ENCODE results near the gene GOLGA8B.
"Not testable (repeated sequence)": the region's sequence is repeated elsewhere in the genome, so short reads cannot be mapped to it uniquely, and the experiment has no call there.

The GOLGA8B gene

DNA sequence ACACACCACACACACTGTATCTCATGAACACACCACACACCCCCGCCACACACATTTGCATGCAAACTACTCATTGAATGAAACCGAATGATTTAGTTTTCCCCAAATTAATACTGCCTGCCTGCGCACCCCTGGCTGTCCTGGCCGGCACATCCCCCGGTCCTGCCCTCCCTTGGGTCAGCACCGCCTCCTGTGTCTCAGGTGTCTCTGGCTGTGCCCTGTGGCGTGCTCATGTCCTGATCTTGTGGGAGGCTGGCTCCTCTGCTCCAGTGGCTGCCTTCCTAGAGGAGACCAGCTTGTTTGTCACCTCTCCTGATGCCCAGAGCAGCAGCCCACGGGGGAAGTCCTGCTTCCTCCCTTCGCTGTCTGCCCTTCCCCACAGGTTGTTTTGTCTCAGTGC is 28.7 kb downstream of the GOLGA8B start:
- DNase-seq, result not testable (repeated sequence)

DNA sequence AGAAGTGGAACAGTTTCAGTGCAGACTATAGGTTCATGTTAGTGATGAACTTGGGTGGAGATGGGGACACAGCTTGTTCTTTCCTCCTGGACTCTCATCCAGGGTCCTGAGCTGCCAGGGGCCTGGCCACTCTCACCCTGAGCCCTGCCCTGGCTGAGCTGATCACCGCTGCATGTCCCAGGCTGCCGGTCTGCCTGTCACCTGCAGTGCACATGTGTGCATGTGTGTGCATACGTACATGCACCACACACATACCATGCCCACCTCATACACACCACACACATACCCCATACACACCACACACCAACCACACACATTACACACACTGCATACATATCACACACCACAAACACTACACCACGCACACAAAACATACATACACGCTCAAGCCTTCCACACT is 29.3 kb downstream of the GOLGA8B start:
- DNase-seq, result not testable (repeated sequence)

DNA sequence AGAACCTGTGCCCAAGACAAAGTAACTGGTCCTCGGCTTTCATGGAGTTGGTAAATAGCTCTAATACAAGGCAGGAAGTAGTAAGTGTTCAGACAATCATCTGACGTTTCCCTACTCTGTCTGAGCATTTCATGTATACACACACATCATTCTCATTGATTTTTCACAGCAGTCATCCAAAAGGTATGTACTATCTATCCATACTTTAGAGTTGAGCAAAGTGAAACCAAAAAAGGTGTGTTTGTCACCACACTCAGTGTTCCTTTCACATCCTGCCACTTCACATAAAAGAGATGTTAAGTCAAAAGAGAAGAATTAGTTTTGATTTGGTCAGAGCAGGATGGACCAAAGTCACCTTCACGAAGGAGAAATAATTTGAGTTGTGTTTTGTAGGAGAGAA is 33.3 kb downstream of the GOLGA8B start:
- DNase-seq, result not testable (repeated sequence)

DNA sequence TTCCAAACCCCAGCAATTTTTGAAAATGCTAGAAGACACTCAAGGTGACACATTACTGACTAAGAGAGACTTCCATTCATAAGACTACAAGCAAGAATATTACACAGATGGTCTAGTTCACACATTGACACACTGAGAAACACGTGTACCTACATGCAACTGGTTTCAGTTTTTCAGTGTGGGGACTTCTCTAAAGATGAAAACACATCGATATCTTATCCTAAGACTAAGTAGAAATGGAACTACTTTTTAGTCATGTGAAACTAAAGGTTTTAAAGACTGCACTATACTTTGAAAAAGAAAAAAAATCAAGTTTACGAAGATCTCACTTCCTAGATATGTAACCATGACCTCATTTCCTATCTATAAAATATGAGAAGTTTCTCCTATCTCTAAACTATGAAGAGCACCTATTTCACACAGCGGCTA is 34.1 kb downstream of the GOLGA8B start:
- not testable (repeated sequence) for DNase-seq

- not testable (repeated sequence) for DNase-seq
These were observed 39.4 kb downstream of the GOLGA8B start for GRCh38 chr15:34543860-34544649.

- DNase-seq, result not testable (repeated sequence)
These were observed 47.6 kb downstream of the GOLGA8B start for GRCh38 chr15:34535857-34536256.

Measured in C1 segment of cervical spinal cord (tissue), 14 donors.